Neuron (in vitro differentiated cells): Measurements from ENCODE around the gene TDRD9.
"Not testable (repeated sequence)": the region's sequence is repeated elsewhere in the genome, so short reads cannot be mapped to it uniquely, and the experiment has no call there.

Experiments
- H2AFZ ChIP-seq: one replicate; pipeline ENCODE4 v1.6.1; 2013; ENCODE audit warnings: low read depth, mild to moderate bottlenecking, inconsistent platforms, low read length, moderate library complexity
- H3K27me3 ChIP-seq: one replicate; pipeline ENCODE4 v1.6.1; 2013; ENCODE audit warnings: low read length; ENCODE audit not compliant: insufficient read depth
- H3K36me3 ChIP-seq: one replicate; pipeline ENCODE4 v1.6.1; 2013; ENCODE audit warnings: low read length; ENCODE audit not compliant: insufficient read depth
- H3K4me1 ChIP-seq: one replicate; pipeline ENCODE4 v1.6.1; 2013; ENCODE audit warnings: low read length; ENCODE audit not compliant: insufficient read depth
- H3K4me3 ChIP-seq: 2 replicates; pipeline ENCODE4 v1.5.1; 2013; ENCODE audit warnings: mild to moderate bottlenecking, low read length, moderate library complexity
- H3K9me3 ChIP-seq: one replicate; pipeline ENCODE4 v1.6.1; 2013; ENCODE audit warnings: low read length

The TDRD9 gene

DNA sequence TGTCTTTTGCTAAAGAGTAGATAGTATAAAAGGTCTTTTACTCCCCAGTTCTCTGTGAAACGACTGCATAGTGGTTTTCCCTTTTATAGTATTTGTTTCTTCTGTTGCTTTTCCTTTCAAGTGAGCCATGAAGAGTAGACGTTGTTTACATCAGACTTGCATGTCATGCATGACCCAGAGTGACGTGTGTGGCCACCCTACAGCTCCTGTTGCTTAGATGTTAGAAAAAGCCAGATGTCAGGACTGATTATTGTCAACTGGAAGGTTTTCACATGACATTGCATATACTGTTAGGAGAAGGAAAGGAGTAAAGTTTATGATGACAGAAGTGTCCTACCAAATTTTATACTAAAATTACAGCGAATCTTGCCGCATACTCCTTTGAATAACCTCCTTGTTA lies 15.4 kb downstream of the TDRD9 start:
- no peak overlapping the region for H3K4me3 ChIP-seq
- peaks cover 2% of the 10 kb centered on the region for H3K9me3 ChIP-seq
- no peak overlapping the region for H2AFZ ChIP-seq
- no peaks in the 10 kb centered on the region for H3K36me3 ChIP-seq
- peaks cover 23% of the 10 kb centered on the region for H3K27me3 ChIP-seq
- H3K4me1 ChIP-seq, result no peaks in the 10 kb centered on the region

DNA sequence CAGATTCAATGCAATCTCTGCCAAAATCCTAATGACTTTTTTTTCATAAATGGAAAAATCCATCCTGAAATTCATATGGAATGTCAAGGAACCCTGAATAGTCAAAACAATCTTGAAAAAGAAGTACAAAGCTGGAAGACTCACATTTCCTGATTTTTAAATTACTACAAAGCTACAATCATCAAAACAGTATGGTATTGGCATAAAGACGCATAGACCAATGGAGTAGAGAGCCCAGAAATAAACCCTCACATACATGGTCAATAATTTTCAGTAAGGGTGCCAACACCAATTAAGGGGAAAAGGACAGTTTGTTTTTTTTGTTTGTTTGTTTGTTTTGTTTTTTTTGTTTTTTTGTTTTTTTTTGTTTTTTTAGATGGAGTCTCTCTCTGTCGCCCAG lies 18.7 kb downstream of the TDRD9 start:
- Histone ChIP-seq H3K27me3 (peaks cover 12% of the 10 kb centered on the region), H2AFZ (no peak overlapping the region), H3K9me3 (peaks cover 2% of the 10 kb centered on the region), H3K4me1 (no peaks in the 10 kb centered on the region), H3K4me3 (no peak overlapping the region), H3K36me3 (no peaks in the 10 kb centered on the region)

DNA sequence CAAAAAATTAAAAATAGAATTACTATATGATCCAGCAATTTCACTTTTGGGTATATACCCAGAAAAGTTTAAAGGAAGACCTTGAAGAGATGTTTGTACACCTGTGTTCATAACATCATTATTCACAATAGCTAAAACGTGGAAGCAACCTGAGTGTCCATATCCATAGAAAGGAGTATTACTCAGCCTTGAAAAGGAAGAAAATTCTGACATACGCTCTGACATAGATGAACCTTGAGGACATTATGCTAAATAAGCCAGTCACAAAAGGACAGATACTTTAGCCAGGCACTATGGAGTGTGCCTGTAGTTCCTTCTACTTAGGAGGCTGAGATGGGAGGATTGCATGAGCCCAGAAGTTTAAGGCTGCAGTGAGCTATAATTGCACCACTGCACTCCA lies 20.2 kb downstream of the TDRD9 start:
- H3K4me3 ChIP-seq, result no peak overlapping the region
- no peaks in the 10 kb centered on the region for H3K36me3 ChIP-seq
- no peaks in the 10 kb centered on the region for H3K4me1 ChIP-seq
- H2AFZ ChIP-seq, result no peak overlapping the region
- H3K9me3 ChIP-seq, result peaks cover 2% of the 10 kb centered on the region
- H3K27me3 ChIP-seq, result peaks cover 7% of the 10 kb centered on the region

DNA sequence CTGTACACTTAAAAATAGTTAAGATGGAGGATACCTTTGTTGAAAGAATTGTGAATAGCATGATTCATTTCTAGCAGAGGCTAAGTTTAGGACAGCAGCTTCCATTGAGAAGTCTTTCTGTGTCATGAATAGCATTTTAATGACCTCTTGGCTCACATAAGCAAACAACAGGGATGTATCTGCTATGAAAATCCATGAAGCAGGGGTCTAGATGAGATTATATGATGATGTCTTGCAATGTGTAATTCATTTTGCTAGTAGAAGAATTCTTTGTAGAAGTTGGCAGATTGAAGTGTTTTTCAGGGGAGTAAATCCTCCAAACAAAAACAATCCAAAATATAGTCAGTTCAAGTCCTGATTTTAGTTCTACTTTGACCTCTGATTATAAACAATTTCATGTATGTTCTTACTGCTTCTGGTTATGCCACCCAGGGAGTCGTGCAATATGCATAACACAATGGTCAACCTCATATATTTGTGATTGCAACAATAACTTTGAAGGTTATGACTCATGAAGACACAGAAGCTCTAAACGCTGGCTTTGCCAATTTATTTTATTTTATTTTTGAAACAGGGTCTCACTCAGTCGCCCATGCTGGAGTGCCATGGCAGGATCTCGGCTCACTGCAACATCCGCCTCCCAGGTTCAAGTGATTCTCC lies 21.0 kb downstream of the TDRD9 start:
- no peak overlapping the region for H2AFZ ChIP-seq
- no peaks in the 10 kb centered on the region for H3K4me1 ChIP-seq
- no peaks in the 10 kb centered on the region for H3K36me3 ChIP-seq
- H3K27me3 ChIP-seq, result peaks cover 7% of the 10 kb centered on the region
- peaks cover 2% of the 10 kb centered on the region for H3K9me3 ChIP-seq
- no peak overlapping the region for H3K4me3 ChIP-seq

DNA sequence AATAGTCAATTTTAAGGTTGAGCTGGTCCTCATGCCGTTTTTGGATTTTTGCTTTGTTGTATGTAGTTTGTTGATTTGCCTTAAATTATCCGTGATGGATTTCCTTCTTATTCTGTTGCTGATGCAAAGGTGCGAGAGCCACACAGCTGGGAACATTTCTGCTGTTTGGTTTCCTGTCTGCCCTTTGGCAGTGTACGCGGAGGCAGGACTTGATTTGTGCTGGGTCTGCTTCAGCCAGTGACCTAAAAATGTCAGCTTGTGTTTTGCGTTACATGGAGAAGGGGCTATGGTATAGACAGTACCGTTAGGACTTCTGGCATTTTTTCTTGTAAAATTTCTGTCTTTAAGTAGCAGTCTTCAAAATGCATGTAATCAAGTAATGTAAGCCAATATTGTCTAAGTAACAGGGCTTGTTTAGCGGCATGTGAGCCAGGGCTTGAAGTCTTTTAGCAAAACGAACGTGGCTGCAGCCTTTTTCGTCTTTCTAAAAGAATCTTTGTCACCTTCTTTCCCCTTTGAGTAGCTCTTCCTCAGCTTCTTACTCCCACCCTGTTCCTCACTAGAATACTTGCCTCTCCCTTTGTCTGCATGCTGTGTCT lies 32.3 kb downstream of the TDRD9 start:
- Histone ChIP-seq H3K27me3 (peaks cover 8% of the 10 kb centered on the region), H3K36me3 (no peaks in the 10 kb centered on the region), H3K4me3 (no peak overlapping the region), H2AFZ (no peak overlapping the region), H3K9me3 (no peaks in the 10 kb centered on the region), H3K4me1 (no peaks in the 10 kb centered on the region)

DNA sequence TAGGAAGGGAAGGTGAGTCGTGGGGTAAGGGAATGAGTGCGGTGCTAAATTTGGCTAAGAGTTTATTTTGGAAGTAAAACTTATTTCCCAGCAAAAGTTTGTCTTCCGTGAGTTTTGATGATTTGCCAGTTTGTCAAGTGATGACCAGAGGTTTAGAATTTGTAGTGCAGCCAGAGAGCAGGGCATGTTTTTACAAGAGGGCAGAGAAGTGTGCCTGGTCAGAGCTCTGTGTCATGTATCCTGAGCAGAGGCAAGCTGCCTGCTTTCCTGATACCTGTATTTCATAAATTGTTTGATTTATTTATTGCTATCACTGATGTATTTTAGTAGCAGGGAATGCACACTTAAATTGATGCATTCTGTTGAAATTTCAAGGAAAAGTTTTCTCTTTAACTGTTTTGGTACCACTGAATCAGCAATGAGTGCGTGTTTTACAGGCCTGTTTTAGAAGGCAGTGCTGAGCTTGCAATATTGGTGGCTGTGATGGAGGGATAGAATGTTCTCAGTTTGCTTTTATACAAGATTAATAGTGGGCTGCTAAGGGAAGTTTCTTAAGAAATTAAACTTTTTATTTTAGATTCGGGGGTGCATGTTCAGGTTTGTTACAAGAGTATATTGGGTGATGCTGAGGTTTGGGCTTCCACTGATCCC lies 33.8 kb downstream of the TDRD9 start:
- no peaks in the 10 kb centered on the region for H3K36me3 ChIP-seq
- no peaks in the 10 kb centered on the region for H3K9me3 ChIP-seq
- no peaks in the 10 kb centered on the region for H3K4me1 ChIP-seq
- no peak overlapping the region for H2AFZ ChIP-seq
- no peak overlapping the region for H3K4me3 ChIP-seq
- H3K27me3 ChIP-seq, result peaks cover 8% of the 10 kb centered on the region

DNA sequence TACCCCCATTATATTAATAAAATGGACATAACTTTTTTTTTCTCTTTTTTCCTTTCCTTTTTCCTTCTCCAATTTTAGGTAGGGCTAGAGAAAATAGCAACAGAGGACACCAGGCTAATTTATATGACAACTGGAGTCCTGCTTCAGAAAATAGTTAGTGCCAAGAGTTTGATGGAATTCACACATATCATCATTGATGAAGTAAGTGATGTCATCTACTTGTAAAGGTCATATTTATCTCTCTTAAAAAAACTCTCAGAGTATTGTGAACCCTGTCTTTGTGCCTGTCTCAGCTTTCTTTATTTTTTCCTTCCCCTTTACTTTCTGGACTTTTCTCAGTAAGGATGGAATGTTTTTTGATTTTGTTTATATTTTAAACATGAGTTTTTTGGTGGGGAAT lies 38.4 kb downstream of the TDRD9 start:
- Histone ChIP-seq H3K27me3 (no peaks in the 10 kb centered on the region), H3K4me3 (no peak overlapping the region)

DNA sequence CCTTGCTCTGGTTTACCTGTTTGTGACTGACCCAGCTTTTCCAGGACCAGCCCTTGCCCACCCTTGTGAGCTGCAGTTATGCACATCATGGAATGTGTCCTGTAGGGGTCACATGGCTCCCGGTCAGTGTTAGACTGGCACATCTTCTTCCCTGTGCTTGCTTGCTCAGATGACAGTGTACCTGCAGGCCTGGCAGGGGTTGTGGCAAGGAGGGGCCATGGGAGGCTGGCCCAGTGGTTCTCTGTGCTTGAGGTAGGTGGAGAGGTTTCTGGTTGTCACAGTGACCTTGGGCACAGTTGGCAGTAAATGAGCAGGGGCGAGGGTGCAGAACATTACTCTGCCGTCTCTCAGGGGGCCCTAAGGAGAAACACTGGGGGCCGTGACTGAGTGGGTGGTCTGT lies 41.7 kb downstream of the TDRD9 start:
- Histone ChIP-seq H3K4me3 (no peak overlapping the region), H3K9me3 (no peaks in the 10 kb centered on the region), H3K36me3 (no peaks in the 10 kb centered on the region), H3K27me3 (peaks cover 4% of the 10 kb centered on the region), H2AFZ (no peak overlapping the region), H3K4me1 (no peaks in the 10 kb centered on the region)

More for the DNA sequence above, 38.4 kb downstream of the TDRD9 start:
- no peaks in the 10 kb centered on the region for H3K9me3 ChIP-seq
- H3K36me3 ChIP-seq, result no peaks in the 10 kb centered on the region
- H3K4me1 ChIP-seq, result no peaks in the 10 kb centered on the region
- no peak overlapping the region for H2AFZ ChIP-seq

DNA sequence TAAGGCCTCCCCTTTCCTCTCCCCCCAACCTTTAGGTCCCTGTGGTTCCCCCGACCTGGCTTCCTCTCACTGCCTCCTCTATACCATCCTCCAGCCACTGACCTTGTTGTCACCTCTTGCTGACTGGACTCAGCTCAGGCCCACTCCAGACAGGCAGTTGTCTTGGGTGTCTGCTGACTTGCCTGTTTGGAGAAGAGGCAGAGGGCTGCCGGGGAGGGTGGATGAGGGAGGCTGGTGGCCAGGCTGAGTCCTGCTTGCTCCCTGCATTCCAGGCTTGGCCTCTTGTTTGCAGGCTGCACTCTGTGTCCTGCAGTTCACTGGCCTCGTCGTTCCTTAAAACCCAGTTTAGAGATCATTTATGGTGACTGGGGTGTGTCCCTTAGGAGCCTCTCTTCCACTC lies 45.1 kb downstream of the TDRD9 start:
- no peaks in the 10 kb centered on the region for H3K36me3 ChIP-seq
- no peaks in the 10 kb centered on the region for H3K4me1 ChIP-seq
- H3K9me3 ChIP-seq, result no peaks in the 10 kb centered on the region
- H3K4me3 ChIP-seq, result no peak overlapping the region
- H3K27me3 ChIP-seq, result peaks cover 4% of the 10 kb centered on the region
- no peak overlapping the region for H2AFZ ChIP-seq

DNA sequence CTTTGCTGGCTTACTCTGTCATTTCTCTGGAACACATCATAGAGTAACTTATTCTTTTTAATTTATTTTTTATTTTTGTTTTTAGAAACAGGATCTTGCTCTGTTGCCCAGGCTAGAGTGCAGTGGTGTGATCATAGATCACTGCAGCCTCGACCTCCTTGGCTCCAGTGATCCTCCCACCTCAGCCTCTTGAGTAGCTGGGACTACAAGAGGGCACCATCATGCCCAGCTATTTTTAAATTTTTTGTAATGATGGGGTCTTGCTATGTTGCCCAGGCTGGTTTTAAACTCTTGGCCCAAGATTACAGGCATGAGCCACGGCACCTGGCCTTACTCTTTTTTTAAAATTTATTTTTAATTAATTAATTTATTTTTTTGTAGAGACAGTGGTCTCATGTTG lies 46.3 kb downstream of the TDRD9 start:
- no peak overlapping the region for H3K4me3 ChIP-seq
- no peak overlapping the region for H2AFZ ChIP-seq
- H3K9me3 ChIP-seq, result no peaks in the 10 kb centered on the region
- no peaks in the 10 kb centered on the region for H3K36me3 ChIP-seq
- H3K27me3 ChIP-seq, result peaks cover 4% of the 10 kb centered on the region
- no peaks in the 10 kb centered on the region for H3K4me1 ChIP-seq

DNA sequence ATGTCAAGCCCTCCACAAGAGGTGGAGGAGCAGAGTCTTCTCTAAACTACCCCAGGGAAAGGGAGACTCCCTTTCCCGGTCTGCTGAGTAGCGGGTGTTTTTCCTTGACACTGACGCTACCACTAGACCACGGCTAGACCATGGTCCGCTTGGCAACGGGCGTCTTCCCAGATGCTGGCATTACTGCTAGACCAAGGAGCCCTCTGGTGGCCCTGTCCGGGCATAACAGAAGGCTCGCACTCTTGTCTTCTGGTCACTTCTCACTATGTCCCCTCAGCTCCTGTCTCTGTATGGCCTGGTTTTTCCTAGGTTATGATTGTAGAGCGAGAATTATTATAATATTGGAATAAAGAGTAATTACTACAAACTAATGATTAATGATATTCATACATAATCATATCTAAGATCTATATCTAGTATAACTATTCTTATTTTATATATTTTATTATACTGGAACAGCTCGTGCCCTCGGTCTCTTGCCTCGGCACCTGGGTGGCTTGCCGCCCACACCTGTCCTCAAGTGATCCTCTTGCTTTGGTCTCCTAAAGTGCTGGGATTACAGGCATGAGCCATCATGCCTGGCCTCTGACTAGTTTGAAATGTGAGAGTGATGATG lies 52.5 kb downstream of the TDRD9 start:
- not testable (repeated sequence) for H3K27me3 ChIP-seq, H3K36me3 ChIP-seq, H3K9me3 ChIP-seq, H2AFZ ChIP-seq, H3K4me3 ChIP-seq, H3K4me1 ChIP-seq

DNA sequence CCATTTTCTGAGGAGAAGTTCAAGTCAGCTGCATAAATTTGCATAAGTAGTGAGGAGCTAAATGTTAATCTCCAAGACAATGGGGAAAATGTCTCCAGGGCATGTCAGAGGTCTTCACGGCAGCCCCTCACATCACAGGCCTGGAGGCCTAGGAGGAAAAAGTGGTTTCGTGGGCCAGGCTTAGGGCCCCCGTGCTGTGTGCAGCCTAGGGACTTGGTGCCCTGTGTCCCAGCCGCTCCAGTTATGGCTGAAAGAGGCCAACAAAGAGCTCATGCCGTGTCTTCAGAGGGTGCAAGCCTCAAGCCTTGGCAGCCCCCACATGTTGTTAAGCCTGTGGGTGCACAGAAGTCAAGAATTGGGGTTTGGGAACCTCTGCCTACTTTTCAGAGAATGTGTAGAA lies 55.9 kb downstream of the TDRD9 start:
- Histone ChIP-seq H3K4me1 (no peaks in the 10 kb centered on the region), H3K36me3 (no peaks in the 10 kb centered on the region), H3K4me3 (no peak overlapping the region), H3K27me3 (no peaks in the 10 kb centered on the region), H2AFZ (no peak overlapping the region), H3K9me3 (peaks cover 5% of the 10 kb centered on the region)

DNA sequence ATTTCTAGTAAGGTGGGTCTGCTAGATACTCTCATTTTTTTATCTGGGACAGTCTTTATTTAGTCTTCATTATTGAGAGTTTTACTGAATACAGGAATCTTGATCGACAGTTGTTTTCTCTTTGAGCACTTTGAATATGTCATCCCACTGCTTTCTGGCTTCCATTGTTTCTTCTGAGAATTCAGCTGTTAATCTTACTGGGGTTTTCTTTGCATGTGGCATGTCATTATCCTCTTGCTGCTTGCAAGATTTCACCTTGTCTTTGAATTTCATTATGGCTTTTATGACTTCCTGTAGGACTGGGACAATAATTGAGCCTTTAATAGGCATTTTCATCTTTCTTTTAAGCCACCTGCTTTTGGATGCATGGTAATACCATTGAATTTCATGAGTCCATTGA lies 60.8 kb downstream of the TDRD9 start:
- no peaks in the 10 kb centered on the region for H3K36me3 ChIP-seq
- no peak overlapping the region for H2AFZ ChIP-seq
- H3K9me3 ChIP-seq, result peaks cover 11% of the 10 kb centered on the region
- no peak overlapping the region for H3K4me3 ChIP-seq
- H3K27me3 ChIP-seq, result no peaks in the 10 kb centered on the region
- H3K4me1 ChIP-seq, result no peaks in the 10 kb centered on the region
